HEK293 (cell line): ENCODE results near the gene IST1.

Experiments
- IKZF3 ChIP-seq: fragments of 450-650 bp; IDR thresholded peaks from 2 replicates; pipeline ENCODE4 v1.5.0; 2018; ENCODE audit warnings: missing biosample characterization, mild to moderate bottlenecking, missing genetic modification characterization, moderate library complexity
- KLF1 ChIP-seq: fragments of 450-650 bp; formaldehyde crosslinking; IDR thresholded peaks from 2 replicates; pipeline ENCODE4 v1.5.1; 2016; ENCODE audit warnings: missing biosample characterization, missing genetic modification characterization
- MYNN ChIP-seq: fragments of 450-650 bp; formaldehyde crosslinking; IDR thresholded peaks from 2 replicates; pipeline ENCODE4 v1.5.1; 2016; ENCODE audit warnings: missing biosample characterization, missing genetic modification characterization, borderline replicate concordance
- OVOL3 ChIP-seq: fragments of 450-650 bp; formaldehyde crosslinking; IDR thresholded peaks from 2 replicates; pipeline ENCODE4 v1.5.1; 2016; ENCODE audit warnings: missing biosample characterization, missing genetic modification characterization
- PRDM2 ChIP-seq: fragments of 450-650 bp; formaldehyde crosslinking; IDR thresholded peaks from 2 replicates; pipeline ENCODE4 v1.5.1; 2016; ENCODE audit warnings: missing biosample characterization, missing genetic modification characterization, borderline replicate concordance
- REPIN1 ChIP-seq: fragments of 450-650 bp; formaldehyde crosslinking; IDR thresholded peaks from 2 replicates; pipeline ENCODE4 v1.5.1; 2017; ENCODE audit warnings: missing biosample characterization, missing genetic modification characterization, low read depth
- SCRT2 ChIP-seq: fragments of 450-650 bp; formaldehyde crosslinking; IDR thresholded peaks from 2 replicates; pipeline ENCODE4 v1.5.1; 2016; ENCODE audit warnings: missing biosample characterization, missing genetic modification characterization
- SETDB1 ChIP-seq: IDR thresholded peaks from one replicate; pipeline ENCODE4 v1.6.1; 2017; ENCODE audit warnings: mild to moderate bottlenecking, low read length, moderate library complexity, mixed read lengths; ENCODE audit not compliant: insufficient read length
- SP2 ChIP-seq: fragments of 450-650 bp; formaldehyde crosslinking; IDR thresholded peaks from 2 replicates; pipeline ENCODE4 v1.5.1; 2016; ENCODE audit warnings: missing biosample characterization, missing genetic modification characterization
- WT1 ChIP-seq: fragments of 450-650 bp; formaldehyde crosslinking; IDR thresholded peaks from 2 replicates; pipeline ENCODE4 v1.5.1; 2016; ENCODE audit warnings: missing biosample characterization, missing genetic modification characterization
- ZEB2 ChIP-seq: fragments of 450-650 bp; formaldehyde crosslinking; IDR thresholded peaks from 2 replicates; pipeline ENCODE4 v1.5.1; 2016; ENCODE audit warnings: missing biosample characterization, missing genetic modification characterization
- ZNF132 ChIP-seq: fragments of 450-650 bp; formaldehyde crosslinking; IDR thresholded peaks from 2 replicates; pipeline ENCODE4 v1.5.1; 2017; ENCODE audit warnings: missing biosample characterization, missing genetic modification characterization, borderline replicate concordance
- ZNF133 ChIP-seq: fragments of 450-650 bp; formaldehyde crosslinking; IDR thresholded peaks from 2 replicates; pipeline ENCODE4 v1.5.1; 2016; ENCODE audit warnings: missing biosample characterization, missing genetic modification characterization
- ZNF138 ChIP-seq: fragments of 450-650 bp; formaldehyde crosslinking; IDR thresholded peaks from 2 replicates; pipeline ENCODE4 v1.5.1; 2016; ENCODE audit warnings: missing biosample characterization, missing genetic modification characterization, borderline replicate concordance
- ZNF174 ChIP-seq: fragments of 450-650 bp; formaldehyde crosslinking; IDR thresholded peaks from 2 replicates; pipeline ENCODE4 v1.5.0; 2017; ENCODE audit warnings: missing biosample characterization, mild to moderate bottlenecking, missing genetic modification characterization
- ZNF23 ChIP-seq: fragments of 450-650 bp; formaldehyde crosslinking; IDR thresholded peaks from 2 replicates; pipeline ENCODE4 v1.5.1; 2016; ENCODE audit warnings: missing biosample characterization, missing genetic modification characterization, borderline replicate concordance
- ZNF248 ChIP-seq: fragments of 450-650 bp; formaldehyde crosslinking; IDR thresholded peaks from 2 replicates; pipeline ENCODE4 v1.5.1; 2017; ENCODE audit warnings: missing biosample characterization, missing genetic modification characterization
- ZNF366 ChIP-seq: fragments of 450-650 bp; formaldehyde crosslinking; conservative IDR thresholded peaks from 2 replicates; pipeline ENCODE4 v1.5.1; 2016; ENCODE audit warnings: missing biosample characterization, missing genetic modification characterization
- ZNF416 ChIP-seq: fragments of 450-650 bp; formaldehyde crosslinking; IDR thresholded peaks from 2 replicates; pipeline ENCODE4 v1.5.1; 2016; ENCODE audit warnings: missing biosample characterization, missing genetic modification characterization
- ZNF473 ChIP-seq: fragments of 450-650 bp; formaldehyde crosslinking; IDR thresholded peaks from 2 replicates; pipeline ENCODE4 v1.5.1; 2017; ENCODE audit warnings: missing biosample characterization, missing genetic modification characterization
- ZNF555 ChIP-seq: fragments of 450-650 bp; formaldehyde crosslinking; conservative IDR thresholded peaks from 2 replicates; pipeline ENCODE4 v1.5.1; 2017; ENCODE audit warnings: missing biosample characterization, mild to moderate bottlenecking, missing genetic modification characterization, inconsistent platforms
- ZNF585B ChIP-seq: fragments of 450-650 bp; formaldehyde crosslinking; IDR thresholded peaks from 2 replicates; pipeline ENCODE4 v1.5.1; 2016; ENCODE audit warnings: missing biosample characterization, missing genetic modification characterization
- ZNF610 ChIP-seq: fragments of 450-650 bp; formaldehyde crosslinking; IDR thresholded peaks from 2 replicates; pipeline ENCODE4 v1.5.1; 2016; ENCODE audit warnings: missing biosample characterization, missing genetic modification characterization, borderline replicate concordance
- ZNF654 ChIP-seq: fragments of 450-650 bp; formaldehyde crosslinking; IDR thresholded peaks from 2 replicates; pipeline ENCODE4 v1.5.1; 2016; ENCODE audit warnings: low read depth, missing biosample characterization, missing genetic modification characterization
- ZNF704 ChIP-seq: fragments of 450-650 bp; formaldehyde crosslinking; IDR thresholded peaks from 2 replicates; pipeline ENCODE4 v1.5.1; 2016; ENCODE audit warnings: missing biosample characterization, missing genetic modification characterization
- ZSCAN4 ChIP-seq: fragments of 450-650 bp; formaldehyde crosslinking; IDR thresholded peaks from 2 replicates; pipeline ENCODE4 v1.5.1; 2017; ENCODE audit warnings: missing biosample characterization, missing genetic modification characterization
- TF ChIP-seq, protein P1 (sequence below): fragments of 450-650 bp; formaldehyde crosslinking; IDR thresholded peaks from 2 replicates; pipeline ENCODE4 v1.5.1; 2016; ENCODE audit warnings: missing biosample characterization, missing genetic modification characterization
- TF ChIP-seq, protein P2 (sequence below): fragments of 450-650 bp; formaldehyde crosslinking; IDR thresholded peaks from 2 replicates; pipeline ENCODE4 v1.5.1; 2016; ENCODE audit warnings: missing biosample characterization, missing genetic modification characterization

Gene IST1

GRCh38 chr16:71894921-71895678 is at the start of gene IST1 (continued):
- TF ChIP-seq ZSCAN4 (tag by site-specific recombination) = no peak
- TF ChIP-seq ZNF132 (tag by site-specific recombination) = no peak
- TF ChIP-seq ZNF585B (tag by site-specific recombination) = no peak
- peak; percentile 98 for TF ChIP-seq ZEB2 (tag by site-specific recombination)
- 0 out of 2 replicates have a peak, but pooled peaks have one; percentile 22 for TF ChIP-seq OVOL3 (tag by site-specific recombination)
- TF ChIP-seq ZNF248 (tag by site-specific recombination) = no peak
- TF ChIP-seq KLF1 (tag by site-specific recombination) = peak; percentile 77; the same call in 1 of the 2 replicates
- TF ChIP-seq, protein P1, sequence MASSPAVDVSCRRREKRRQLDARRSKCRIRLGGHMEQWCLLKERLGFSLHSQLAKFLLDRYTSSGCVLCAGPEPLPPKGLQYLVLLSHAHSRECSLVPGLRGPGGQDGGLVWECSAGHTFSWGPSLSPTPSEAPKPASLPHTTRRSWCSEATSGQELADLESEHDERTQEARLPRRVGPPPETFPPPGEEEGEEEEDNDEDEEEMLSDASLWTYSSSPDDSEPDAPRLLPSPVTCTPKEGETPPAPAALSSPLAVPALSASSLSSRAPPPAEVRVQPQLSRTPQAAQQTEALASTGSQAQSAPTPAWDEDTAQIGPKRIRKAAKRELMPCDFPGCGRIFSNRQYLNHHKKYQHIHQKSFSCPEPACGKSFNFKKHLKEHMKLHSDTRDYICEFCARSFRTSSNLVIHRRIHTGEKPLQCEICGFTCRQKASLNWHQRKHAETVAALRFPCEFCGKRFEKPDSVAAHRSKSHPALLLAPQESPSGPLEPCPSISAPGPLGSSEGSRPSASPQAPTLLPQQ (tag by site-specific recombination) = peak; percentile 97
- peak; percentile 95 for TF ChIP-seq SCRT2
- TF ChIP-seq ZNF473 (tag by site-specific recombination) = no peak
- no peak for TF ChIP-seq SETDB1
- TF ChIP-seq, protein P2, sequence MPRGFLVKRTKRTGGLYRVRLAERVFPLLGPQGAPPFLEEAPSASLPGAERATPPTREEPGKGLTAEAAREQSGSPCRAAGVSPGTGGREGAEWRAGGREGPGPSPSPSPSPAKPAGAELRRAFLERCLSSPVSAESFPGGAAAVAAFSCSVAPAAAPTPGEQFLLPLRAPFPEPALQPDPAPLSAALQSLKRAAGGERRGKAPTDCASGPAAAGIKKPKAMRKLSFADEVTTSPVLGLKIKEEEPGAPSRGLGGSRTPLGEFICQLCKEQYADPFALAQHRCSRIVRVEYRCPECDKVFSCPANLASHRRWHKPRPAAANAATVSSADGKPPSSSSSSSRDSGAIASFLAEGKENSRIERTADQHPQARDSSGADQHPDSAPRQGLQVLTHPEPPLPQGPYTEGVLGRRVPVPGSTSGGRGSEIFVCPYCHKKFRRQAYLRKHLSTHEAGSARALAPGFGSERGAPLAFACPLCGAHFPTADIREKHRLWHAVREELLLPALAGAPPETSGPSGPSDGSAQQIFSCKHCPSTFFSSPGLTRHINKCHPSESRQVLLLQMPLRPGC = 0 out of 2 replicates have a peak, but pooled peaks have one; percentile 27
- TF ChIP-seq ZNF138 (tag by site-specific recombination) = no peak
- TF ChIP-seq REPIN1 = 0 out of 2 replicates have a peak, but pooled peaks have one; percentile 67
- no peak for TF ChIP-seq ZNF654 (tag by site-specific recombination)
- TF ChIP-seq ZNF174 = peak; percentile 38; the same call in 1 of the 2 replicates
- TF ChIP-seq ZNF704 (tag by site-specific recombination) = no peak; the same call in 1 of the 2 replicates
- no peak for TF ChIP-seq PRDM2
- TF ChIP-seq ZNF23 (tag by site-specific recombination) = no peak
- TF ChIP-seq ZNF133 (tag by site-specific recombination) = no peak
- 0 out of 2 replicates have a peak, but pooled peaks have one; percentile 18 for TF ChIP-seq WT1 (tag by site-specific recombination)
- TF ChIP-seq IKZF3 (tag by site-specific recombination) = peak; percentile 93
- no peak for TF ChIP-seq ZNF416 (tag by site-specific recombination)
- TF ChIP-seq ZNF555 (tag by site-specific recombination) = no peak
- TF ChIP-seq ZNF366 (tag by site-specific recombination) = peak; percentile 67; the same call in 1 of the 2 replicates
- TF ChIP-seq SP2 (tag by site-specific recombination) = peak; percentile 85
- peak; percentile 81; the same call in 1 of the 2 replicates for TF ChIP-seq ZNF610 (tag by site-specific recombination)
- TF ChIP-seq MYNN (tag by site-specific recombination) = no peak
